Suprapubic skin (tissue), 3 donors: ENCODE results near the gene EXOC2.

Source experiments
- CTCF ChIP-seq, 2 donors: fragments of 200-600 bp in 1 of 2; fragments of 450-650 bp in 1 of 2; sonication (generic) in 1 of 2; IDR thresholded peaks; one replicate each; pipeline ENCODE4 v1.5.1; 2016 to 2019; ENCODE audit warnings: antibody characterized with exemption in 2 of 2, mild to moderate bottlenecking in 1 of 2, moderate library complexity in 1 of 2
- POLR2A ChIP-seq, 2 donors: fragments of 450-650 bp; IDR thresholded peaks; one replicate each; pipeline ENCODE4 v1.6.1; 2017; ENCODE audit warnings: antibody characterized with exemption in 2 of 2, mild to moderate bottlenecking in 2 of 2, moderate library complexity in 2 of 2

GRCh38 chr6:641225-641985 lies 51.5 kb downstream of the EXOC2 start:
- TF ChIP-seq CTCF (IDR thresholded peaks at IDR 0.05) (no peak), POLR2A (IDR thresholded peaks at IDR 0.05) (no peak)
